GM10847 (cell line): ENCODE data around the gene DDX27.
A peak's percentile ranks its signal among the peaks of the same experiment; 100 is the strongest.

Experiments
- POLR2A ChIP-seq: IDR thresholded peaks from 2 replicates; pipeline ENCODE4 v1.6.1; 2011; ENCODE audit not compliant: insufficient read length; ENCODE audit errors: extremely low read depth

The DDX27 gene

GRCh38 chr20:49219091-49219923 is at the start of gene DDX27:
TSS of gene DDX27 (plus strand) at chr20:49219416. CDS start at chr20:49219449, 33 bp downstream.
- TF ChIP-seq POLR2A = peak; percentile 87

DNA sequence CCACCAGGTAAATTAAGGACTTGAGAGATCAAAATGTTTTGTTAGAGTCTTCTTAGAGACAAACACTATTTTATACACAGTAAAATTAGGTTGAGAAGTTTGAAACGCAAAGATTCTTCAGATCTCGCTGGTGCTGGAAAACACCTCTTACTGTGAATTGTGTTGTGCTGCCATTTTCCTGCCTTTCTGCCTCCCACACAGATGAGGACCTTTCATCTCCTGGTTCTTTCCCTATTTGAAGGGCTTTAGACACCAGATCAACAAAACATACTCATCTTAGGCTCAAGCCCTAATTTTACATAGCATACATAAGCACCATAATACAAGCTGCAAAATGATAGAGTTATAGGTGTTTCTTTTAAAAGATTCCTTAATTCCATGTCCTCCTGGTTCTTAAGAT is 49.7 kb upstream of the DDX27 start:
- no peak for TF ChIP-seq POLR2A

DNA sequence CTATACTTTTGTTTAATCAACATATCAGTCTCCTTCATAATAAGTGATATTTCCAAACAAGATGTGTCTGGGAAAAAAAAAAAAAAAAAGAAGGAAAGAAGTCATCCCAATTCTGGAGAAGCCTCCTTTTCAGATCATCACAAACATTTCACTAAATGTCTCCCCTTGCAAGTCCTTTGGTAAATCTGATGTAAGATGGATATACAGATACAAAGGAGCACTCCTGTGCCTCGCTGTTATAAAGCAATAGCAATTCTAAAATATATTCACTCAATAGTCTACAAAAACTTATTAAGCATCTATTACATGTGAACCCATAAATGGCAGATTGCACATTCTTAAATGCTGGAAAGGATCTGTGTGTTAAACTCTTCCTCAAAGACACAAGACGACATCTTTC is 48.5 kb upstream of the DDX27 start:
- TF ChIP-seq POLR2A = no peak

DNA sequence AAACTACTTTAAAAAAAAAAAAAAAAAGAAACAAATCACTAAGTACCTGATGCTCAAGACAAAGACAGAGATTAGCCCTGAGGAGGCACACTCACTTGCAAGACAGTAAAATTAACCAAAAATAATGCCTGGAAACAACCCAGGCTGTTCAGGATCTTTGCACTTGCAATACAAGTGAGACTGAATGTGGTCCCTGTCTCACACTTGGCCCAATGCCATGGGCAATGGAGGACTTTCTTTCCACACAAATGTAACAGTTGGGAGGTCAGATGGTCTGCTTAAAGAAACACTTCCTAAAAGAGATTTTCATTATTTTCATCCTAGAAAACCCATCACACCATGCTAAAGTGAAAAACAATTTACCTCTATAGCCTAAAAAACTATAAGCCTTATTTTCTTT is 47.3 kb upstream of the DDX27 start:
- no peak for TF ChIP-seq POLR2A

GRCh38 chr20:49172413-49172812 is 46.8 kb upstream of the DDX27 start:
- TF ChIP-seq POLR2A = no peak

DNA sequence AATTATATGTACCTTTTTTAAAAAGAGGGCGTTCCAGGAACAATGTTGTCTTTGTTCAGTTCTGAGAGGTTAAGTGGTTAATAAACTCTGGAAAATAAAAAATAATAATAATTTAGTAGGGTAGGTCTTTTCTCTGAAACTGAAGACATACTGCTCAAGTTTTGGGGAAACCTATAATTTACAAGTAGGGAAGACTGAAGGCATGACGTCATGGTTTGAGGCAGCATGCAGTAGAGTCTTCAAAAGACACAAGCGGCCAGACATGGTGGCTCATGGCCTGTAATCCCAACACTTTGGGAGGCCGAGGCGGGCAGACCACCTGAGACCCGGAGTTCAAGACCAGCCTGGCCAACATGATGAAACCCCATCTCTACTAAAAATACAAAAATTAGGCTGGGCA is 45.0 kb upstream of the DDX27 start:
- TF ChIP-seq POLR2A = no peak

DNA sequence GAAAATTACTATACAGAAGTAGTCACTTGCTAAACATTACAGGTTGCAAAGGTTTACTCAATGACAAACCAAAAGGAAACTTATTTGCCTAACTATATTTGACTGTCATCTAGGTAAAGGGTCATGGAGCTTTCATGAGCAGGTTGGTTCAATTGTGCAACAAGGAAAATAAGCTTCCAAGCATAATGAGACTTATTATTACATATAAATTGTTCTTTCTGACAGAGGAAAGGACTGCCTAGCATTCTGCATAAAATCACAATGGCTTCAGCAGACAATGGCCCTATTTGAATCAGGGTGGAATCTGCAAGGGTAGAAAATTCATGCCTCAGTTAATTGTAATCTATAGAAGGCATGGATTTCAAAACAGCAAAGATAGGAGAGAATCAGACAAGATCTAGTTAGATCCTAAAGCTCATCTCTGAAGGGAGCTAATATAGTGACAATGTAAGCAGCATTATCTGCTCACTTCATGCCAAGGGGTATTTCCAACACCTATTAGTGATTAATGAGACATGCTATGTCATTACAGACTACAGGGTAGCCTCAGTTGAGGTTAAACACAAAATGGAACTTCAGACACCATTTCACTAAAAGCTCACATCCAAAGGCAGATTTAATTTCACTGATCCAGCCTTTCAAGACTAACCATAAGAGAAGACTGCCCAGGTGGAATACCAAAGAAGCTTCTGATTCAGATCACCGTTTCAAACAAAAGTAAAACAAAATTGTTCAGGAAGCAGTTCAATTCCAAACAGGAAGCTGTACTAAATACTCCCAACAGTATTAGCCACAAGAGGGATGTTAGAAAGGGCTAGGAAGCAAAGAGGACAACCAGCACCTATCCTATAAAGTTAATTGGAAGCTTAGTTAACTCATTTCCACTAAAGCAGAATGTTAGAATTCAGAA is 39.6 kb upstream of the DDX27 start:
- no peak for TF ChIP-seq POLR2A

- no peak for TF ChIP-seq POLR2A
These were observed 37.8 kb upstream of the DDX27 start for GRCh38 chr20:49181265-49181877.

DNA sequence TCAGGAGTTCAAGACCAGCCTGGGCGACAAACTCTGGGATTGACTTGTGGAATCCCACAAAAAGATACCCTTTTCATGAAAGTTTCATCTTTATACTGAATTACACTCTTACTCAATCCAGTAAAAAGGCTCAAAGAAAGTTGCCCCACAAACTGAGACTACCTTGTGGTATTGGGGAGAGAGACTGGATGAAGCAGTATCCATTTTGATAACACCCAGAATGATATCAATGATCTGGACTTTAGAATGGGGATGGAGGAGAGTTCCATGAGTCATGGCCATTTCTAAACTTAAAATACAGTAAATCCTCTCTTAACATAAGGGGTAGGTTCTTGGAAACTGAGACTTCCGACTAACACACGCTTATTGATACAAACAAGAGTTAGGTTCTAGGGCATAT is 35.8 kb upstream of the DDX27 start:
- TF ChIP-seq POLR2A = no peak

GRCh38 chr20:49184691-49185070 is 34.5 kb upstream of the DDX27 start:
- no peak for TF ChIP-seq POLR2A

DNA sequence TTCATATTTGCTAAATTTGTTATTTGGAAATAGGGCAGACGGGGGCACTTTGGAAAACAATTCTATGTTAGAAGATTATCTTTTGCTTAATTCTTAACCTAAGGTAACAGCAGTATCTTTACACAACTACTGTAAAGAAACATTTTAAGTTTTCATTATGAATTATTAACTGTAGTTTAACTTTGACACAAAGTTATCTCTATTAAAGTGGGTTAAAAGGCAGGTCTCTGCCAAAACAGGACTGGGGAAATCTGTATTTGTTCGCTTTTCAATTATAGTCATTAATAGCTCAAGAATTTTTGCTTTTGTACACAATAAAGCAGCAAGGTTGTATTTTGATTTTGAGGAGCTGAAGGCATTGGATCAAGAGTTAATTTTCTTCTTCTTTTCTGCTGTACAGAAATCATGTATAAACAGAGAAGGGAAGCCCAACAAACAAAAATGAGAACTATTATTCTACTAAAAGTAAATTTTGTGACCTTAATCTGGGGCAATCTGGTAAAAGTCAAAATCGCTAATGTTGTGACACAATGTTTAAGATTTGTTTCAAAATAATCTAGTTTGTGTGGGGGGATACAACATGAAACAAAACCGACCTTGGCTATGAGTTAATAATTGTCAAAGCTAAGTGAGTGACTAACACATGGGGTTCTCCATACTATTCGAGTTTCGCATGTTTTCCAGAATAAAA is 34.0 kb upstream of the DDX27 start:
- no peak for TF ChIP-seq POLR2A

GRCh38 chr20:49186535-49187329 is 32.5 kb upstream of the DDX27 start:
- no peak for TF ChIP-seq POLR2A

GRCh38 chr20:49187330-49187850 is 31.8 kb upstream of the DDX27 start:
- TF ChIP-seq POLR2A = no peak
